Hippocampal formation (tissue), 2 donors: ENCODE data around the gene EDN1.
"Not testable (repeated sequence)": the region's sequence is repeated elsewhere in the genome, so short reads cannot be mapped to it uniquely, and the experiment has no call there.

Experiments
- DNase-seq, 2 donors: peaks; one replicate each; lab custom pipeline; 2025; lab: John Stamatoyannopoulos, UW

The EDN1 gene

DNA sequence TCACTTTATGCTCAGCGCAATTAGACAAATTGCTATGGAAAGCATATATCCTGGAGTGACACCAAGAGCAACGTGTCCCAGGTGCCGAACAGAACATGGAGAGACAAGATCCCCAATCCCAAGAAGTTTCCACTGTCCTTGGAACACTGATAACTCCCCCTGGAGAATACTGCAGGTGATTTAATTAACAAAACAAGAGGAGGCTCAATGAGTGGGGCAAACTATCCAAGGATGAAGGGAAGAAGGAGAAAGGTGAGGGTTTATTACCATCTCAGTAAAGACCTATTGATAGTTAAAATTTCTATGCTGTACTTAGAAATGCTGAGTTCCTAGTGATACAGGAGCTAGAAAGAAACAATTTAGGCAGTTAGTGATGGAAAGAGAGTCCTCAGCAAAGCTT lies 35.7 kb downstream of the EDN1 start:
- DNase-seq: no peak

GRCh38 chr6:12327391-12327790 lies 37.2 kb downstream of the EDN1 start:
- no peak for DNase-seq

DNA sequence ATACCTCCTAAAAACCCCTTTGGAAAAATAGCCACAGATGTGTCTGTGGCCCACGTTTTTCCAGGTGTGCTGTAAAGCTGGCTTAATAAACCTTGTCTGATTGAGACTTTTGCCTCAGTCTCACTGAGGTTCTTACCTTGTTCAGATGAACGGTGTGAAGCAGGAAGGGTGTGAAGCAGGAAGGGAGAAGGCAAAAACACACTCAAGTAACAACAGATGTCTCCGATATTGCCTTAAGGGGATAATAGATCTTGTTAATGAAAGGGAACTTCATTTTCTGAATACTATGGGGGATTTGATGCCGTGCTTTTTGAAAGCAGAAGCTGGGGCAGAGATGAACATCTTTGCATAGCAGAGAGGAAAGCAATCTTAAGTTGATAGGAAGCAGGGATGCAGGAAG lies 37.8 kb downstream of the EDN1 start:
- no peak for DNase-seq

DNA sequence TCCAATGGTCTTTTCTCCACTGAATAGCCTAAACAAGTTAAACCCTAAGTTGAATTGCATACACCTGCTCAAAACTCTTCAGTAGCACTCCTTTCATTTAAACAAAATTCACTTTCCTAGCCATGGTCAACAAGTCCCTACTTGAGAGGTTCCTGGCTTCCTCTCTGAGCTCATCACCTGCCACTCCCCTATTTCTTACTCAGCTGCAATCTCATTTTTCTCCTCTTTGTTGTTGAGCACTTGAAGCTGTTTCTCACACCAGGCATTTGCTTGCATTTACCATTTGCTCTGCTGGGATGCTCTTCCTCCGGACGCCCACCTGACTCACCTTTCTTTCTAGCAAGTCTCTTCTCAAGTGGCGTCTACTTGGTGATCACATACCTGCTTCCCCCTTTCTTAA lies 38.5 kb downstream of the EDN1 start:
- DNase-seq: no peak

DNA sequence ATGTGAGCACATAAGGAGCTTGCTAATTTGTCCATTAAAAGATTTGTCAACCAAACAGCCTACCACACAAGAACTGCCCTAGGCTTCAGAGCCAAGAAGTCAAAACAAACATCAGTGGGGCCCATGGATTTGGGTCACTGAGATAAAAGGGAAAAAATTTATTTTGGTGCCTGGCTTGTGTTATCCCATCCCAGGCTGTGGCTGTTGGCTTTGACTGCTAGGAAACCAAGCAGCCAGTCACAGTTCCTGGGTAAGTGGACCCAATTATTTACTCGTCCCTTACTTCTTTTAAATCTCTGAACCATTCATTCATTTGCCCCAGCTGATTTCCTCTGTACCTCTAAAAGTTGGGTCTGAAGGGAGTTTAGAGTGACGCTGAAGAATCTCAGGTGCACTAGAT lies 41.3 kb downstream of the EDN1 start:
- no peak for DNase-seq

GRCh38 chr6:12331951-12332749 lies 42.0 kb downstream of the EDN1 start:
- DNase-seq: no peak

DNA sequence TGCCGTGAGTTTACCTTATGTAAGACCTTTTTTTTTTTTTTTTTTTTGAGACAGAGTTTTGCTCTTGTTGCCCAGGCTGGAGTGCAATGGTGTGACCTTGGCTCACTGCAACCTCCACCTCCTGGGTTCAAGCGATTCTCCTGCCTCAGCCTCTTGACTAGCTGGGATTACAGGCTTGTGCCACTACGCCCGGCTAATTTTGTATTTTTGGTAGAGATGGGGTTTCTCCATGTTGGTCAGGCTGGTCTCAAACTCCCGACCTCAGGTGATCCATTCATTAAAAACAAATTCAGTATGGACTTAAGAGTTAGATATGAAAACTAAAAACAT lies 42.6 kb downstream of the EDN1 start:
- not testable (repeated sequence) for DNase-seq

DNA sequence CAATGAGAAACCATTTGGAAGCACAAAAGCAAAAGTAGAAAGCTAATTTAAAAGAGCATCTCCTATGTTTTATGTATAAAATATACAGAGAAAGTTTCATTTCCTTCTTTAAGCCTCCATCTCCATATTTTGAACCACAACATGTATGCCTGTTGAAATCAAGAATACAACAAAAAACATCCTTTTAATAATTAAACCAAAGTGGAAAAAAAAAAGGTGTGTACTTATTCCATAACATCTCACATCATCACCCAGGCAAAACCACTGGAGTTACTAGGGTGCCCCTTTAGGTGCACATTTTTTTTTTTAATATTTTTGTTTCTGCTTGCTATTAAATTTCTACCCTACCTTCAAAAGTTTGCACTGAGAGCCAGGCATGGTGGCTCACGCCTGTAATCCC lies 43.0 kb downstream of the EDN1 start:
- no peak for DNase-seq

- no peak for DNase-seq
Measured at GRCh38 chr6:12334526-12335130, 44.5 kb downstream of the EDN1 start.

DNA sequence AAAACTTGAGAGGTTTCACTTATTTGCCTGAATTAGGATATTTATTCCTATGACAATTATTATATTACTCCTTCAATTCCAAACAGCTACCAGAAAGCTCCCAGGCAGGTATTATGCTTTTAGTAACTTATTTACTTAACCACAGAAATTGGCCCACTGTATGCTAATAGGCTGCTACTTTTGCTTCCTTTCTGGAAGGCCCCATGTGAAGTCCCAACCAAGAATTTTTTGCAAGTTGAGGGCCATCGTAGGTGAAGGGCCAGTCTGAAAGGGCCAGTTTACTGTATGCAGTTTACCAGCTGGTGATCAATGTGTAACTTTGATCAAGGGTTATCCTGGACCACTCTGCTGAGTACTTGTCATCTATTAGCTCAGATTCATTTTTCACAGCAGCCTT lies 45.0 kb downstream of the EDN1 start:
- DNase-seq: no peak

GRCh38 chr6:12335717-12336116 lies 45.6 kb downstream of the EDN1 start:
- no peak for DNase-seq

DNA sequence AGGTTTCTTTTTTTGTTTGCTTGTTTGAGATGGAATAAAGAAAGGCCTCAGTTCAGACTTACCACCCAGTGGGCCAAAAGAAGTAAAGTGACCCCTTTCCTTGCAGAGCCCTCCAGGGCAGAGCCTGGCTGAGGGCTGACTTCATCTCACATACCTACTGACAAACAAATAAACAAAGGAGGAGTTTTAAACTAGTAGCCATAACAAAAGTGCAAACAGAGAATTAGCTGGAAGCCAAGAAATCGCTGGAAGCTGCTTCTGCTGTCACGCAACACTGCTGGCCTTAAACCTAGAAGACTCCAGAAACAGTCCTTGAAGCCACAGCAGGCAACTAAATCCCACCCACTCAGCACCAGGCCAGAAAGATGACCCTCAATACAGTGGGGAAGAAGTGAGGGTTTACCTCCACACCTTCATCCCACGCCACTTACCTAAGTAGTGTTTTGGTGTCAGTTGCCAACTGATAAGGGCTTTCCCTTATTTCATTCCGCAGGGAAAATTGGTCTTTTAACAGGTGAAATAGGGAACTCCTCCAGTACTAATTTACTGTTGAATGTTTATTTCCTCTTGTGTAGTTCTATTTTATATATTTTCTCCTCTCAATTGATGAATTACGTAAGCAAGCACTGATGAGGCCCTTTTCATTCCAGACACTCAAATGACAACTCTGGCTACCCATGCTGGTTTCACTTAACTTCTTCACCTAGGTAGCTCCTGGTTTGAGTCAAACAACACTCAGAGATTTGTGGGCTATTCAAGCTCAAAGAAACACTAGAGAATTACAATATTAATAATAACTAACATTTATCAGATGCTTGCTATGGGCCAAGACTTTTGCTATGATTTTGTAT lies 46.2 kb downstream of the EDN1 start:
- DNase-seq: no peak

DNA sequence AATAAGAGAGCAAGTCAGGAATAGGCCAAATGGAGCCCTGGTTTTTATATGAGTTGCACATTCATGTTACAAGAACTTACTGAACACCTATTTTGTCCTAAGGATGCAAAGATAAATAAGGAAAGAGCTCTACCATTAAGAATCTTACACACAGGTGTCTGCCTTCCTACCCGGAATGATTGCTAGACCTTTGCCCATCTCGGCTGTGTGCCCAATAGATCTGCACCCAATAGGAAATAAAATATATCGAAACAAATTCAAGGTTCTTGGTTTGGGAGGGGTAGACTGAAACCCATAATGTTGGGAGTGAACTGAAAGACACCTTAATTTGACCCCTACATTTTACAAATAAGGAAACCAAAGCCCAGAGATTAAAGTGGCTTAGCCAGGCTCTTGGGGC lies 48.9 kb downstream of the EDN1 start:
- DNase-seq: no peak

DNA sequence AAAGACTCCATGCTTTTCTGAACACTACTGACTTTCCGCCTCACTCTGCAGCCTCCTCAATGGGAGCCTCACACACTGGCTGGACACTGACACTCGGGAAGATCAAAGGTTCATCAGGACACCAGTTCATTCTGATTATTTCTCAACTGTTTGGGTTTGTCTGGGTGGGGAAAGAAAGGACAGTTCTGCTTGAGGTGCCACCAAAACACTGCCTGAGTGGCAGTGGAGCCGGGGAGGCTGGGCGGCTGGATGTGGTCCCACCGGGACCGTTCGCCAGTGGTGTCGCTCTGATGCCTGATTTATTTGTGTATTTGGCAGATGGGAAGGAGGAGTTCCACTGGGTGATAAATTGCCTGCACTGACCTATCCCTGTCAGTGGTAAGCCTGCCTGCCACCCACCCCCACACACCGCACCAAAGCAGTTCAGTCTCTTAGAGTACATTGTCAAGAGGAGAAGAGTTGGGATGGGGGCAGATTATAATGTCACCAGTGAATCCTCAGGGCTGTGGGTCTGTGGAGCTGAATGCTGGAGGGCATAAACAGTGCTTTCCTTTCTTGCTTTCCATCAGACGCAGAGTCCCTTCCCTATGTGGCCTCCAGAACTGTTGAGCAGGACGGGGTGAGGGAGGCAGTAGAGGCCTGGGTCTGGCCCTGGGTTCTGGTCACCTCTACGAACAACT lies 49.8 kb downstream of the EDN1 start:
- no peak for DNase-seq

DNA sequence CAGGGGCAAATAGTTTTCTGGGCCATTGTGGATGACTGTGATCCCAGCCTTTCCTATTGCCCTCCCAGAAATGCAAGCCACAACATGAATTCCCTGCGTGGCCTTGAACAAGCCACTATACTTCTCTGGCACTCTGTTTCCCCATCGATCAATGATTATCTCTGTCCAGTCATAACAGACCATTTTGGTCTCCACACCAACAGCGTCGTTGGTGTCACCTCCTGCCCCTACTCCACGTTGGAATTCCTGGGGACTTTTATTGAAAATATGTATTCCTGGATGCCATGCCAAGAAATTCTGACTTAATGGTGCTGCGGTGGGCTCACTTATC lies 50.3 kb downstream of the EDN1 start:
- no peak for DNase-seq

- no peak for DNase-seq
Measured at GRCh38 chr6:12342664-12343063, 52.5 kb downstream of the EDN1 start.

DNA sequence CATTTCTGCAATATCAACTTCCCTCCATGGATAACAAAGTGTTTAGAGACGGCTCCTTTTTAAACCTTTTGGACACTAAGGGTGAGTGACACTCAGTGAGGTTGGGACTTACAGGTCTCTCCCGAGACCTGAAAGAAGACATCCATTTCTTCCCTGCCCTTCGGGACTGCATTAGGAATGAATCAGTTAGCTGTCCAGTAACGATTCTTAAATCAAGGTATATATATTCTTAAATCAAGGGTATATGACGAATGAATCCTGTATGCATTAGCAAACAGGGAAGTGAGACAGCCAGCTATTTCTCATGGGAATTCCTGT lies 52.9 kb downstream of the EDN1 start:
- DNase-seq: no peak

DNA sequence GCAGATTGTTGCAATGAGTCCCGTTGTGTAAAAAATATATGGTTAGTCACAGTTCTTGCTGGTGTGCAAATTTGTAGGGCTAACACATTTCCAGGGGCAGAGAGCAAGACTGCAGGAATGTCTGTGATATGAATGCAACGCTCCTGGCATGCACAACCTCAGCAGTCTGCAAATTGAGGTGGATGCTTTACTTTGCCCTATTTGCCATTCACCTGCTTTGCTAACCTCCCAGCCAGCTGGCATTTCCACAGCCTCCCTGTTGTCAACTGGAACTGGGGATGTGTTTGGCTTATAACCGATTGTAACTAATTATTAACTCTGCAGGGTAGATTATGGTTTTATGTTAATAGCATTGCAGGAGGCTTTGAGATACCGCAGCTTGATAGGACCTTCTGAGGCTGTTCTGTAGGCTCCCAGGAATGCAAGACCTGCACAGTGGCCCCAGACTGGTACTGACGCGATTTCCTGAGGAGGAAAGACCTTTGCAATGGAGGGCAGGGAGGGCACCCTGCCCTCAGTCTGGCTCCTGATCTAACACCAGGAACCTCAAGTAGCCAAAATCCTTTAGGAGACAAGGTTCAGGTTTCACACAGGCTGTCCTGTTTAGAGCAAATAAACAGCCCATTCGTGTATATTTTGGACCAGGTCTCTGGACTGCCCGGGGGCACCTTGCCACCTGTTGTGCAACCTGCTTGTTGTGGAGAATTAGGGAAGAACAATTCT lies 53.4 kb downstream of the EDN1 start:
- DNase-seq: no peak

- no peak for DNase-seq
Measured at GRCh38 chr6:12344296-12344695, 54.1 kb downstream of the EDN1 start.

DNA sequence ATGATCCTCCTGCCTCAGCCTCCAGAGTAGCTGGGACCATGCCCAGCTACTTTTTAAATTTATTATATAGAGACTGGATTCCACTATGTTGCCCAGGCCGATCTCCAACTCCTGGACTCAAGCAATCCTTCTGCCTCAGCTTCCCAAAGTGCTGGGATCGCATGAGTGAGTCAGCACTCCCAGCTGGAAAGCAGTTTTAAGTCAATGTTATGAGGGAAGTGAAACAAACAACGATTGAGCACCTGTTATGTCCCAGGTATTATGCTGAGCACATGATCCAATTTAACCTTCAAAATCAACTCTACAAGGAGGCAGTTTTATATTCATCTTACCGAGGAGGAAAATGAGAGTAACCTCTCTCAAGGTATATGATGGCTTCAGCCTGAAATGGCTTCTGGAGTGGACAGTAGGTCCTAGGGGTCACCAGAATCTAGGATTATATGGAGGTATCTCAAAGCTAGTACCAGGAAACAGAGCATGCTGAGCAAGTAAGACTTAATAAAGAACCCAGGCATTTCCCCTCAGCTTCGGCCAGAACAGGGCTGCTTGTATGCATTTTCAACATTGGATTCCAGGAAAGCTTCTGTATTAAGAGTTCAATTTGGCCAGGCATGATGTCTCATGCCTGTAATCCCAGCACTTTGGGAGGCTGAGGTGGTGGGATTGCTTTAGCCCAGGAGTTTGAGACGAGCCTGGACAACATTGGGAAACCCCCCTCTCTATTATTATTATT lies 55.0 kb downstream of the EDN1 start:
- no peak for DNase-seq

GRCh38 chr6:12345694-12346058 lies 55.5 kb downstream of the EDN1 start:
- DNase-seq: no peak
